ENCODE results near the gene PLAGL1.

The PLAGL1 gene

DNA sequence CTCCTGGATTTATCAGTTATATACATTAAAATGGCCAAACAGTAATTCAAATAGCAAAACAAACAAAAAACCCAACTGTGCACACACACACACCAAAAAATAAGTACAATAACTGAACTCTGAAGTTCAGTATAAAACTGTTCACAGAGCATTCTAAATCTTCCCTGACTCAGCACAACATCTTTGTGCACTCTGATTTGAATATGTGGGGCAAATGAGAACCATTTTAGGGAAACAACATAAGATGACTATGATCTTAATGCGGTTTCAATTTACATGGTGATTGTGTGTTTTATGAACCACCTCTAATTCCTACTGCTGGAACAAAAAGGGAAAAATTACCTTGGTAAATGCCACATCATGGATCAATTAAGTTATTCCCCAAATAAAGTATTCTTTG lies 41.7 kb downstream of the PLAGL1 start:
- no peak for DNase-seq (ENCODE audit: extremely low read depth in 1 of 2, low read depth in 1 of 2)

DNA sequence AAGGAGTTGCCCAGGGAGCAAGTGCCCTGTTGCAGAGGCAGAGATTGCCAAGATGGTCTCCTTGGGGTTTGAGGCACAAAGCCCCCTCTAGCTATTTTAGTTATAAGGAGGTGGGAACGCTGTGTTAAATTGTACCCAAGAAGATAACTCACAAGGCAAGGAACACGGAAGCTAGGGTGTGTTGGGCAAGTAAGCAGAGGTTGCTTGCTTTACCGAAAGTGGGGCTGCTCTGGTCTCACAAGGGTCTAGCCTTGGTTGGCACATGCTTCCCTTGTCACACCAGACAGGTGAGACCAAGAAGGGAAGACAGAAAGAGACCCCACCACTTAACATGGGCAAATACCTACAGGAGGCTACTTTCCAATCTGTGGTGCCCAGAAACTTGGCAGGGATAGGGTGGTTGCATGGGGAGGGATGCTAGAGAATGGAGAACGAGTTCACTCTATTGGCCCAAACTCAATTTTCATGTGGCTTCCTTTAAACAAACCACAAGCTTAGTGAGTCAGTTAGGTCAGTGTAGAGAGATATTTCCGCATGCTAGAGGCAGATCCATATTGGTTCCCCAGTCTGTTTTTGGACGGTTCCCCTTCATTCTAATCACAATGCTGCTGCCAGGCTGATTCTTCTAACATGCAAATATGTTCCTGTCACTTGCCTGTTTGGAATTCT lies 42.4 kb downstream of the PLAGL1 start:
- DNase-seq (ENCODE audit: extremely low read depth in 1 of 2, low read depth in 1 of 2) = no peak

DNA sequence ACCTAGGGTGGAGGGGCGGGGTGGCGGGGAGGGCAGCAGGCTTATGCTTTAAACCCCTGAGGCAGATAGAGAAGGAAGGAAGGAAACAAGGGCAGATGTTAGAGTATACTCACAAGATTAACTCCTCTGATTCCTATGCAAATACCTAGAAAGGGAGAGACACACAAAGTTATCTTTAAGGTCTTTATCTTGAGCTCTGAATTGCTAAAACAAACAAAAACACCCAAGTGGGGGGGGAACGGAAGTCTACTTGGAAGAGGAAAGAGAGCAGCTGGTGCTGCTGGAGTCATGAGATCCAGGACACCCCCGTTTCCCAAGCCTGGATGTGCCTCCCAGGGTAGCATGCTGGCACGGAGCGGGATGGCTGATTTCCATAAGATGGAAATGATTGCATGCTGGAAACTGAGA lies 43.4 kb downstream of the PLAGL1 start:
- DNase-seq (ENCODE audit: extremely low read depth in 1 of 2, low read depth in 1 of 2) = no peak

DNA sequence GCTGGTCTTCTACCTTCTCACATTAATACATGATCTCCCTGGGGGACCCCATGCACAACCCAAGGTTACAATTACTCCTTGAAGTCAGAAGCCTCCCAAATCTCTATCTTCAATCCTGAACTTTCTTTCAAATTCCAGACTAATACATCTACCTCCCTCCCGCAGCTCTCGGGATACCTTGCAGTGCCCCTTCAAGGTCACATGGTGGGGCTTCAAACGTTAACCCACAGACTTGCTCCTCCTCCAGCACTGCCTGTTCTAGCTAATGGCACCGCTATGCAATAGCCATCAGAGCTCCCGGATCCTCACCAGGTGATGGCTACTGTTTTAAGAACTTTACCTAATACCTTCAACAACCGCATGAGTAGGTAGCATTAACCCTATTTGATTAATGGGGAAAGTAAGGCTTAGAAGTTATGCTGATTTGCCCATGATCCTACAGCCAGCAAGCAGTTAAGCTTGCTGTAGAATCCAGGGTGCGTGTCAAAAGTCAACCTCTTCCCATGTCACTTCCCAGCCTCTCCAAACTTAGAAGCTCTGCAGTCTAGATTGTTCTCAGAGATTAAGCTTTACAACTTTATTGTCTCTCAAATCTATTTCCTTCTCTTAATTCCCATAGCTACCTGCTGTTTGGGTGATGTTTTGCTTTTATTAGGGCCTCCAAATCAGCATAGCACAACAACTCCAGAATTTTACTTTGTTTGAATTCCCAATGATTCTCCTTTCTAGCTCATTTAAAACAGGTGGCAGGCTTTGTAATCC lies 44.7 kb downstream of the PLAGL1 start:
- no peak for DNase-seq (ENCODE audit: extremely low read depth in 1 of 2, low read depth in 1 of 2)

DNA sequence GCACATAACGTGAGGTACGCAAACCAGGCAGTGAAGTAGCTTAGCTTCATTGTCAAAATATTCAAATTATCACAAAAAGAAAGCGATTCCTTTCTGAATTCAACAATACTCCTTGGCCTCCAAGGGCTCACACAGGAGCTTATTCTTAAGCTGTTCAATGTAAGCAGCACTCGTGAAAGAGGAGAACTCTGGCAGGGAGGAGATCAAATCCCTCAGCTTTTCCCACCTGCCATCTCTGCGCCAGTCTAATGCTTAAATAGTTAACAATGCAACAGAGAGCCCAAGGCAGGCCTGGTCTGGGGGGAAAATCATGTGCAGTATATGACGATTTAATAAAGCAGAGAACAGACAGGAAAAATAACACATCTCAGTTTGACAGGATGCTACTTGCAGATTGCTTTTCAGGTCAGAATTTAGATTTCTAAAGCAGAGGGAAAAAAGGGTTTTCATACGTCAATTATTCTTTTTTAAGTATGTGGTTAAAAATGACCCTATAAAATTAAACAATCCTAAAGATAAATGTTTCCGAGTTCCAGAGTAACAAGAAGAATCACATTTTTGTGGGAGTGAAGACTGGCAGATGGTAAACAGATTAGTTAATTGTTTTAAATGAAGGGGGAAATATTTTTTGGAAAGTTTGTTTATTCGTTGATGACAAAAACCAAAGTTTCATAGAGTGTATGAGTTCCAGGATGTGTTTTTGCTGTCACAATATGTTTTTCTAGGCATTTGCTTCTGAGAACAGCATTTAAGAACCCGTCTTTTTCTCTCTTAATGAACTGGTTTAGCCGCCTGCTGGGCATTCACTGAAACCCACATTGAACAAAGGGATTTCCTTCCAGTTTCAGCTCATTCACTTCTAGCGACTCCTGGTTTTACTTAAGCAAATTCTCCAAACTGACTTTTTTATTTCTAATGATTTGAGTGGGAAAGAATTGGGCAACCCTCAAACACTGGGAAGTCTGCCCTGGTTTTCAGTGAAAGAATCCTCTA lies 45.9 kb downstream of the PLAGL1 start:
- DNase-seq (ENCODE audit: extremely low read depth in 1 of 2, low read depth in 1 of 2) = no peak

DNA sequence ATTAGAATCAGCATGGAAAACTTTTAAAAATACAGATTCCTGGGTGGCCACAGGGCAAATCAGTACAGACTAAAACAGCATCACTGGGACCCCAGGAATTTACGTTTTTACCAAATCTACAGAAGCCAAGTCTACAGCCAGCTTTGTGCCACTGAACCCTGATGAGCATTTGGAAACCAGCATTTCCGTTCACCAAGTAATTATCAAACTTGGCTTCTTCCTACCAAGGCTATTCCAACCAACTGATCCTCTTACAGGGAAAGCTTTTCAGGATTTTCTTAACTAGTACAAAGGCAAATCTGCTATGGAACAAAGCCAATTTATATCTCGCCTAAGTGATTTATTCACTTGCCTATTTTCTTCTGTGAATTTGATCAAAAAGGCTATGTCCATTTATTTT lies 47.0 kb downstream of the PLAGL1 start:
- DNase-seq (ENCODE audit: extremely low read depth in 1 of 2, low read depth in 1 of 2) = no peak

DNA sequence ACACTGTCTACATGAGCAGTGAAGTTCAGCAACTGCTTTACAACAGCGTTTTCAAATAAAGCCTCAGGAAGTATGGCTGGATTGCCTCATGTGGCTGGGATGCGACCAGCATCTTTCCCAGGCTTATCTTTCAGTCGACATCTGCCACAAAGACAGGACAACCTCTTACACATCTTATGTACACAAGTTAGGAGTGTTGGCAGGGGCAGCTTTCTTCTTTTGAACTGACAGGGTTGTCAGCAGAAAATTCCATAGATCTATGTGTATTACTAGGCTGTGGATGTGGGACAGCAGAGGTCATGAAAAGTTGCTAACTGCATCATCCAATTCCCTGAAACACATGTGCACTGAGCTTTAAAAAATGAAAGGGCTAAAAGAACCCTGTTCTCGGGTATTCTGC lies 48.1 kb downstream of the PLAGL1 start:
- DNase-seq (ENCODE audit: extremely low read depth in 1 of 2, low read depth in 1 of 2) = no peak

DNA sequence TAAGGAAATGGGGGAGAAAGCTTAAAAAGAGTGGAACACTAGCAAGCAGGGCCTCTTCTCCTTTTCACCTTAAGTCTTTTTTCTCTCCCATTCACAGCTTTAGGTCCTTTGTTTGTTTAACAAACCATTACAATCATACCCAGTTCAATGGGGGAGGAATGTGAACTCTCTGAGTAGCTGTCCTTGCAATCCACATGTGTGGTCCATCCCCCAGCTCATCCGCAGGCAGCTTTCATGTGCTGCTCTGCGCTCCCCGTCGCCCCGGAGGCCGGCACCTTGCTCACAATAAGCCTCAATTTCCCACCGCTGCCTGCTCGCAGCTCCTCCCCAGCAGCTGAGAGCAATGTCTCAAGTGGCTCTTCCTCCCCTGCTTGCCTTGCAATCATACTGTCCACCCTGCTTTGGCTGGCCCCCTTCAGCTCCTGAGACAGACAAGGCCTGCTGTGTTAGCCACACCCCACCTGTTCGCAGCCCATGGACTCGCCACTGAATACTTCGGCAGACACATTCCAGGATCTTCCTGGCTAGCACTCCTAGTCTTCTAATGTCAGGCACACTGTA lies 49.1 kb downstream of the PLAGL1 start:
- DNase-seq (ENCODE audit: extremely low read depth in 1 of 2, low read depth in 1 of 2) = no peak

DNA sequence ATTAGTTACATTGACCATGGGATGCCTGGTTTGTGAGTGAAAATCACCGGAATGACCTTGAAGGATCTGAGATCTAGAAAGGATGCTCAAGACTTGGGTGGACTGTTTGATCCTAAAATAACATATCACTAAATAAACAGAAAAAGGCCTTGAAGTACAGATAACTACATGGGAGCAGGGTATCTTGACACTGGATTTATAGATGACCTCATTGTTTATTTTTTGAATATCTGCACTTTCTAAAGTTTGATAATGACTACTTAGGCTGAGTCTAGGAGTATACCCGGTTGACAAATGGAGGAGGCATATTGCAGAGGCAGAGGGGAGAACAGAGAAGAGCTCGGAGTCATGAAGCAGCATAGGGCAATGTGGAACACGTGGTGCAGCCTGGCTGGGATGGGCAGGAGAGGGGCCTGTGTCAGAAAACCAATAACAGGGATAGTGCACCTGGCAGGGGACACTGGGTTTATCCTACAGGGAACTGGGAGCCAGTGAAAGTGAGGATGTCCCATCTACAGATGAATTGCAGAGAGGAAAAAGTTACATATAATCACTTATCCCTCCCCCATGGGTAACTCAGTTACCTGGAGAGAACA lies 50.3 kb downstream of the PLAGL1 start:
- DNase-seq (ENCODE audit: extremely low read depth in 1 of 2, low read depth in 1 of 2) = no peak

DNA sequence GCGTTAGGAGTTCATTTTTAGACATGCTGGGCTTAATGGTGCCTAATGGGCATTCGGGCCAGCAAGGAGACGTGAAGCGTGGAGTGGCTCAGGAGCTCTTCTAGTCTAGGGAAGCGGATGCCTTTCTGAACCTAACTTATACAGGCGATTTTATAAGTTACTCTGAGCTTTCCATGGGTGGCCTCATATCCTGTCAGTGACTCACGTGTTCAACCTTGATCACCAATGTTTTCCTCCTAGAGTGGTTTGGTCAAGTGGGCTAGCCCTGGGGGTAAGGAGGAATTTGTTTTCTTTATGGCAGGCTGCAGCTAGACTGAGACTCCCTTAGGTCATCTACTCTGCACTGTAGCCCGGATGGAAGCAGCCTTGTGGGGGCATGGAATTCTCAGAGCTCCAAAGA lies 52.1 kb downstream of the PLAGL1 start:
- DNase-seq (ENCODE audit: extremely low read depth in 1 of 2, low read depth in 1 of 2) = no peak

DNA sequence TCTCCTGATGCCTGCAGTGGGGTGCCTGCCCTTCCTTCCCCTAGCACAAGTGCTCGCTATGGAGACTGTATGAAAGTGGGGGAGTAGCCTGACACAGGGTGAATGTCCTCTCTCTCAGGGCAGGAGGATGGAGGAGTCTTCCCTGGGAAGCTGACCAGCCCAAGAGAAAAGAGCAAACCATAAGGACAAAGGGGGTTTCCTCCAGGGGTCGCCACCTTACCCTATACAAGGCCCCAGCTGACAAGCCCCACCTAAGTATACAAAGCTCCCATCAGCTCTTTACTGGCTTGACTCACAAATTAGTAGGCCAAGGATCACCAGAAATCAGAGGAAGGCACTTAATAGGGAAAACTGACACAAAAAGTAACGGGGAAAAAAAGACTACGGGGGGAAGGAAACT lies 54.1 kb downstream of the PLAGL1 start:
- no peak for DNase-seq (ENCODE audit: extremely low read depth in 1 of 2, low read depth in 1 of 2)

DNA sequence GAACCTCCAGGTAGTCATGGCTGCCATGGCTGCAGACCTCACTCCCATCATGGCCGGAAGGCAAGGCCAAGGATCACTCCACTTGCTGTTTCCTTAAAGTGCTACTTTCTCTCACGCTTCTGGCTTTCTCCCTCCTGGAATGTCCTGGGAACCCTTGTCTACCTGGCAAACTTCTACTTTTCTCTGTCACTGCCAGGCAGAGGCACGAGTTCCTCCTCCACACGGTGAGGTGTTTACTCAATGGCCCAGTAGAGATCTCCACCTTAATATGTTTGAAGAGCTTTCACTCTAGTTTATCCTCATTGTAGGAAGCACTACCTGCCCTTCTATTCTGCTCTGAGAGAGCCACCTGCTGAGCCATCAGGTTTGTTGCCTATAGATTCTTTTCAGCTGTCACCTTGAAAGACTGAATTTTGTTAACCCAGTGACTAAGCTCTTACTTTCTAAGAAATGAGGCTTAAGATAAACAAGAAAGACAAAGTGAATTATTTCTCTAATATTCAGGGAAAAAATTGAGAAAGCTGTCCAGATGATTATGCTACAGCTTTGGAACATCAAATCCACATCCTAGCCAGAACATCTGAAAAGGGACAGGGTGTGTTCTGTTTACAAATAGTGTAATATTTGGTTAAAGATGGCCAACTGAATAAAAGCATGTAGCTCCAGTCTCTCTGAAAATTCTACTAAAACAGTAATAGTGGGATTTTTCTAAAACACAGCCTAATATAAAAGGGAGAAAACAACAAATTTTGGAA lies 54.9 kb downstream of the PLAGL1 start:
- no peak for DNase-seq (ENCODE audit: extremely low read depth in 1 of 2, low read depth in 1 of 2)

DNA sequence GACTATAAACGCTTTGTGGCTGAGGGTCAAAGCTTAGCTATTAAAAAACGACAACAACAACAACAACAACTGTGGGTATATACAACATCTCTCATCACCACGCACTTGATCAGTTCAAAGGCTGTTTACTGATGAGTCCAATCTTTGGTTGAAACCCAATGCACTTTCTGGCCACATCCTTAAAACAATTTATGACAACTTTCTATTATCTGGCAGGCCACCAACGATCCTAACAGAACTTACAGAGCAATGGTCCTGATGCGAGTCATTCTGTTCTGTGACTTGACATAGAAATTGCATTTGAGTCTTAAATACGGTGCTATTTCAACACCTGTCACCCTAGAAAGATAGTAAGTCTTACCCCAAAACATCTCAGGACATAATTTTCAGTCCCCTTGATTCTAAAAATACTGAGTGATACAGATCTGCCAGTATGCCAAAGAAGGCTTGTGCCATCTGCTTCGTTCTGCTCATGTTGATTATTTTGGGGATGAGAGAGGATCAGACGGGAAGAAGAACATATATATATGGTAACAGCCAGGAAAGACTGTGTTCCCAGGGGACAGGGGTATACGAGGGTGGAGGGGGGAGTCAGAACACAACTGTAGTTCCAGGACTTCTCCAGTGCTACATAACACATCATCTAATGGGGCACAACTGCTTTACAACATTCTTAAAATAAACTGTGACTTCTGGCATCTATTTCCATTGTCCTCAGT lies 55.8 kb downstream of the PLAGL1 start:
- DNase-seq (ENCODE audit: extremely low read depth in 1 of 2, low read depth in 1 of 2) = no peak

DNA sequence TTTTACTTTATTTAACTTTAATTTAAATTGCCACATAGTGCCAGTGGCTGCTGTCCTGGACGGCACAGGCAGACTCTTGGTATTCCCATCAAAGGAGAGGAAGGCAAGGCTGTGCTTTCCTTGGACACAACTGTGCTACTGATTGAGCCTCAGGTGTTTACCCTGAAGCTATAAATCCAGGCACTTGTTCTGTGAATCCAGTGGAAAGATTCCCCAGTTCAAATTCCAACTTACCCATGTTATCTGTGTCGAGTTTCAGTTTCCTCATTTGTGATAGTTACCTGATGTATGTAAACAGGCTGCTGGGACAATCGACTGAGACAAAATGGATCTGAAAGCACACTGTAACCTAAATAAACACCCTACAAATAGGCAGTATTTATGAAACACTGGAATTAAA lies 57.2 kb downstream of the PLAGL1 start:
- no peak for DNase-seq (ENCODE audit: extremely low read depth in 1 of 2, low read depth in 1 of 2)

DNA sequence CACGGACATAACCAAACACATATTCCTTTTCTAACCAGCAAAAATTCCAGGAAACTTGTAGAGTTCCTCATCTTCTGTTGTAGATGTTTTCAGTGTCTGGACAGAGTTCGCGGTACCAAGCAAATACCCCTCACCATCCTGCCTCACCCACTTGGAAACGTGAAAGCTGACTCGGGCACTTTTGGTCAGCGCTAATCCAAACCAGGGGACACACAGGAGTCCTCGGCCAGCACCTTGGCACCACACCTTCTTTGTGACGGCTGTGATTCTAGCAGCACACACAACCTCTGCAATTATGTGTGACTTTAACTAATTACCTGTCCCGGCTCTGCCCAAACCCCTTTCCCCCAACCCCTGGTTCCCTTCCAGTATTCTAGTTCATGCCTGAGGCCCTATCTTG lies 58.1 kb downstream of the PLAGL1 start:
- no peak for DNase-seq (ENCODE audit: extremely low read depth in 1 of 2, low read depth in 1 of 2)

DNA sequence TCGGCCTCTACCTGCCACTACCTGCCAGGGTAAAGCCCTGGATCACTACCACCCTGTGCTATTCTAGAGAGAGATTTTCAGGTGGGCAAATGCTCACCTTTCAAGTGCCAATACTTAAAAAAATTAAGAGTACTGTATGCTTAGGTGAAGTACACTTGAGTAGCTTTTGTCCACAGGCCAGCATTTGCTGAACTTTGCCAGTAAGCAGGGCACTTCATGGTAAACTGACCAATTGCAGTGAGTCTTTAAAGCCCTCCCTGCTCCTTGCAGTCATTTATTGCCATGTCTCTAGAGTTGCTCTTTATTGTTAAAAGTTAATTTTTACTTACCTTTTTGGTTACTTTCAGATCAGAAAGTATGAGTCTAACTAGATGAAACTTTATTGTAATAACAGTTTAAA lies 58.5 kb downstream of the PLAGL1 start:
- no peak for DNase-seq (ENCODE audit: extremely low read depth in 1 of 2, low read depth in 1 of 2)

DNA sequence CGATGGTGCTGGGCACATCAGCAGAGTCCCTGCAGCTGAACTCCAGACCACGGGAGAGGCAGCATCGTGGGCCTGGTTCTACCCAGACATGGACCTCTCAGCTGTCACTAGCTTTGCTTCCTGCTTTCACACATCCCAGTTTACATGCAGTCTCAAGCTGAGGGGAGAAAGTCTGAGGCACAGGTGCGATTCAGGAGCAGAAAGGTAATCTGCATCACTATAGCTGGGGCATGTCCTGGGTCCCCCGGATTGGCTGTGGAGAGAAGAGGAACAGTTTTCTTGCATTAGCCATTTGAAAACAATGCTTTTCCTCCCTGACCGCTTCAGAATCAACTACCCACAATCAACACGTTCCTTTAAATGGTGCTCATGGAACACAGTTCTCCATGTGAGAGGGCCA lies 59.9 kb downstream of the PLAGL1 start:
- DNase-seq (ENCODE audit: extremely low read depth in 1 of 2, low read depth in 1 of 2) = no peak

DNA sequence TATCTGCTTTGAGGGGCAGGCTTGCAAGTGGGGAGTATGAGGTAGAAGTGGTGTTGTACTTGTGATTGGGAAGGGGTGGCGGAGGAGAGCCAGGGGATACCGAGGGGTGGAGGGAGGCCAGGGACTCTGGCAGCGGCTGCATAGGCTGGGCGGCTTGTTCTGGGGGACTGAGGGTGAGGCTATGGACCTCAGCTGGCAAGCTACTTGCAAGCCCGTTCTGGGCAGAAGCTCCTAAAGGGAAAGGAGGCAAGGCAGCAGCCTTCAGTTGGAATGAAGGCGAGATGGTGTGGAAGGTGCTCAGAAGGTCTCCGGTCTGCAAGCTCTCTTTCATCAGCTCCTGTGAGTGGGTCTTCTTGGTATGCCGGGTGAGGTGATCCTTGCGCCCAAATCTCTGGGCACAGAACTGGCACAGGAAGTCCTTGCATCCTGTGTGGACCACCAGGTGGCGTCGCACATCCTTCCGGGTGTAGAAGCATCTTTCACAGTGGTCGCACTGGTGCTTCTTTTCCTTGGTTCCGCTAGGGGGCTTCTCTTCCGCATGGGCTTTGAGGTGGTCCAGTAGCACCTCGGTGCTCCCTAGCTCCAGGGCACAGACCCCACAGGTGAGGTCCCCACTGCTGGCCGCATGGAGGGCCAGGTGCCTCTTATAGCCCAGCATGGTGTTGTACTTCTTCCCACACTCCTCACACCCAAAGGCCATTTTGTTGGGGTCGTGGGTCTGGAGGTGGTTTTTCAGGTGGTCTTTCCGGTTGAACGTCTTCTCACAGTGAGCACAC lies 66.0 kb downstream of the PLAGL1 start:
- DNase-seq (ENCODE audit: extremely low read depth in 1 of 2, low read depth in 1 of 2) = peak; percentile 21 to 48
